ENCODE data around the gene SORBS1.

SORBS1 gene

DNA sequence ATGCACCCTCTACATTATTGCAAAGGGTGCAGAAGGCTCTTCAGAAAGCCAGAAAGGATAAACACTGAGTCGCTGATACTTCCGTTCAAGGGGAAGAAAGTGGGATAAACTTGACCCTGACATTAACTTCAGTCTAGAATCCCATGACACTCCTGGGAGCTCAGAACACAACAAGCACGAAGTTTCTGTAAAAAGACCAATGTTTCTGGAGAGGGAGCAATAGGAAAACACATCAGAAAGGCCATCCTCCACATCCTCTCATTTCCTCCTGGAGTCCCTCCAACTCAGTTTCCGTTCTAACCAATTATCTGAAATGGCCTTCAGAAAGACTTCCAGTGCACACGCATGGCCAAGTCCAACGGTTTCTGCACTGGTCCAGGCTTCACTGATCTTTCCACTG, 113.5 kb downstream of the SORBS1 start:
- intact Hi-C loops (cut with DNase I; ENCODE audit: low total_unique reads) = no loop called here
- H3K4me3 ChIP-seq = no peak overlapping the region
- DNase-seq = no peak

DNA sequence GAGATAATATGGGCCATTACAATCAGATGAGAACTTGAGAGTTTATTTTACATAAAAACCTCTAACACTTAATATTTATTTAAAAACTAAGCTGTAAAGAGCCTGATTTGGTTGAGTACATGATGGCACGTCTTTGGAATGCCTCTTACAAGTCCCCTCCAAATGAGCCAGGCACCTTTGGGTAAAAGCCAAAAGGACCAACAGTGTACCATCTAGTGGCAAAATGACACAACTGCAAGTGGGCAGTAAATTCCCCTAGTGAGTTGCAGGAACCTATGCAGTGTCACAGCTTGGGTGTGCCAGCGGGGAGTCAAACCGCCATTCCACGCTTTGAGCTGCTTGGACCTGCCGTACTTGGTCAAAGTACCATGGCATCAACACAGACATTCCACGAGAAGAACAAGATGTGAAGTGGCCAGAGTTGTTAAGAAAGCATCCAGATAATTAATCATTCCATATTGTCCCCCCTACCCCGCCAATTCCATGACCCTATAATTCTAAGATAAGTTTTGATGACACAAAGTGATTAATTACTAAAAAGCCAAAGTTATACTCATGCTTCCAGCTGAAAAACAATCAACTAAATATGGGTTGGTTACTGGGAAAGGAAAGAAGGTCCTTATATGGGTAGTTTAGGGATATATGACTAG, 115.2 kb downstream of the SORBS1 start:
- peak; percentile 76 to 89 for DNase-seq
- H3K9me3 ChIP-seq = no peaks in the 10 kb centered on the region
- peaks cover 0 to 1% (median 1%) of the 10 kb centered on the region in 3 donors for H3K36me3 ChIP-seq
- H3K4me1 ChIP-seq = peaks cover 0 to 100% (median 80%) of the 10 kb centered on the region in 4 donors
- peak overlapping the region; percentile 80 to 91 for H3K27ac ChIP-seq
- intact Hi-C loops (cut with DNase I; ENCODE audit: low total_unique reads) = no loop called here
- TF ChIP-seq, protein P1, sequence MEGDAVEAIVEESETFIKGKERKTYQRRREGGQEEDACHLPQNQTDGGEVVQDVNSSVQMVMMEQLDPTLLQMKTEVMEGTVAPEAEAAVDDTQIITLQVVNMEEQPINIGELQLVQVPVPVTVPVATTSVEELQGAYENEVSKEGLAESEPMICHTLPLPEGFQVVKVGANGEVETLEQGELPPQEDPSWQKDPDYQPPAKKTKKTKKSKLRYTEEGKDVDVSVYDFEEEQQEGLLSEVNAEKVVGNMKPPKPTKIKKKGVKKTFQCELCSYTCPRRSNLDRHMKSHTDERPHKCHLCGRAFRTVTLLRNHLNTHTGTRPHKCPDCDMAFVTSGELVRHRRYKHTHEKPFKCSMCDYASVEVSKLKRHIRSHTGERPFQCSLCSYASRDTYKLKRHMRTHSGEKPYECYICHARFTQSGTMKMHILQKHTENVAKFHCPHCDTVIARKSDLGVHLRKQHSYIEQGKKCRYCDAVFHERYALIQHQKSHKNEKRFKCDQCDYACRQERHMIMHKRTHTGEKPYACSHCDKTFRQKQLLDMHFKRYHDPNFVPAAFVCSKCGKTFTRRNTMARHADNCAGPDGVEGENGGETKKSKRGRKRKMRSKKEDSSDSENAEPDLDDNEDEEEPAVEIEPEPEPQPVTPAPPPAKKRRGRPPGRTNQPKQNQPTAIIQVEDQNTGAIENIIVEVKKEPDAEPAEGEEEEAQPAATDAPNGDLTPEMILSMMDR (IDR thresholded peaks at IDR 0.05) = peak; percentile 82 to 91
- peak overlapping the region in 1 of 2 donors; percentile 29 for H3K4me3 ChIP-seq
- no peaks in the 10 kb centered on the region for H3K27me3 ChIP-seq

More for the DNA sequence above, 113.5 kb downstream of the SORBS1 start:
- H3K4me1 ChIP-seq = peaks cover 0 to 100% (median 83%) of the 10 kb centered on the region in 4 donors
- no peaks in the 10 kb centered on the region for H3K9me3 ChIP-seq
- peak overlapping the region; percentile 80 to 91 for H3K27ac ChIP-seq
- H3K27me3 ChIP-seq = no peaks in the 10 kb centered on the region
- TF ChIP-seq, protein P1 (IDR thresholded peaks at IDR 0.05) = no peak
- no peaks in the 10 kb centered on the region for H3K36me3 ChIP-seq

DNA sequence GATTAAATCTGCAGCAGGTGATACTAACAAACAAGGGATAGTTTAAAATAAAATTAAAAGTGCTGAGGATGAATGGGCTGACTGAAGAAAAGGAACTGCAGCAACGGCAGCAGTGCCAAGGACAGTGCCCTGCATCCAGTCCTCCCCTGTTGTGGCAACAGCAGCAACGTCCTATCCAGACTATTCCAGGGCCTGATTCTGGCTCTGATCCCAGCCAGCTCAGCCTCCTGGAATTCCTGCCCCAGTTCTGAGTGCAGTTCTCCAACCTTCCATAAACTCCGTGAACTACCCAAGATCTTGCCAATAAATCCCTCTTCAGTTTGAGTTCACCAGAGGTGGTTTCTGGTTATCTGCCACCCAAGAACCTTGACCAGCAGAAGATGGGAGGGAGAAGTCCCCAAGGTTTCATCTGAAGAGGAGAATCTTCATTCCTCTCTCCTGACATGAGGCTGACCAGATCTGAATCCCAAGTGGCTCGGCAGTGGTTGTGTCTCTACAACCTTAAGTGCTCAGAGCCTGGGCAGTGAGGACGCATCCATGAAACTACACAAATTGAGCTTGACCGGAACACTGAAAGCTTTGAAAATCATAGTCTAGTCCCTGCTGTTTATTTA, 115.8 kb downstream of the SORBS1 start:
- Histone ChIP-seq H3K4me1 (peaks cover 0 to 100% (median 81%) of the 10 kb centered on the region in 4 donors), H3K27ac (peak overlapping the region; percentile 80 to 91), H3K9me3 (no peaks in the 10 kb centered on the region), H3K27me3 (no peaks in the 10 kb centered on the region), H3K4me3 (peak overlapping the region in 1 of 2 donors; percentile 29), H3K36me3 (peaks cover 0 to 8% (median 7%) of the 10 kb centered on the region in 3 donors)
- TF ChIP-seq, protein P1 (IDR thresholded peaks at IDR 0.05) = no peak
- DNase-seq = peak; percentile 89 to 95
- intact Hi-C loops (cut with DNase I; ENCODE audit: low total_unique reads) = no loop called here

DNA sequence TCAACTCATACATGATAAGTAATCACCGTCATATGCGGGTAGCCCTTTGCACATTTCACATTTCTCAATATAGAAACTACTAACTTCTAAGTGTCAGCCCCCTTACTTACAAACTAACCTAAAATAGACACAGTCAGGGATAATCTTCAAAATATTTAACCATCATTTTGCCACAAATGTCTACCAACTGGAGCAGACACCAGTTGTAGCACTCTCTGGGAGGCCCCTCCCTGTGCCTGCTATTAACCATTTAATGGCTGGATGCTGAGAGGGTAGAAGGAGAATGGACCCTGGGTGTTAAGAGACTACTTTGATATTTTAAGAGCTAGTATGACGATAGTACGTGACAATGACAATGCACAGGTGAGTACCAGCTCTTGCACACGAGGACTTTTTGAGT, 116.4 kb downstream of the SORBS1 start:
- Histone ChIP-seq H3K4me3 (peak overlapping the region in 1 of 2 donors; percentile 29), H3K9me3 (no peaks in the 10 kb centered on the region), H3K27ac (peak overlapping the region; percentile 80 to 91), H3K4me1 (peaks cover 0 to 100% (median 80%) of the 10 kb centered on the region in 4 donors), H3K36me3 (peaks cover 0 to 13% (median 13%) of the 10 kb centered on the region in 3 donors), H3K27me3 (no peaks in the 10 kb centered on the region)
- intact Hi-C loops (cut with DNase I; ENCODE audit: low total_unique reads) = no loop called here
- DNase-seq = no peak
- TF ChIP-seq, protein P1 (IDR thresholded peaks at IDR 0.05) = no peak

DNA sequence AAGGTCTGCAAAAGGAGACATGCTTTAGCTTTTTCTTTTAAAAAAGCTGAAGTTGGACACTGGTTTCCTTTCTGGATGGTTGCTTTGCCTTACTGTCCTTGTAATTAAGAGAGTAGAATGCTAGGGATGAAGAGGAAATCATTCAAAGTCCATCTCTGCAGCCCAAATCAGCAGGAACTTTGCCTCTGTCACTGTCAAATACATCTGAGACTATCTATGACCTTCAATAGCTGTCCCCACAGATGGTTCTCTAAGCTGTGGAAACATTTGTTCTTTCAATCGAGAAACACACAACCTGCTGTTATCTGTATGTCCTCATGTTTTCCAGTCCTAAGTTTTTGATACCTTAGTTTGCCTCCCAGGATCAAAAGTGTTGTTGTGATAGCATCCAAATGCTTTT, 117.5 kb downstream of the SORBS1 start:
- intact Hi-C loops (cut with DNase I; ENCODE audit: low total_unique reads) = no loop called here
- Histone ChIP-seq H3K36me3 (peaks cover 10 to 23% (median 18%) of the 10 kb centered on the region in 3 donors), H3K4me1 (peaks cover 0 to 100% (median 83%) of the 10 kb centered on the region in 4 donors), H3K9me3 (no peaks in the 10 kb centered on the region), H3K27ac (peak overlapping the region; percentile 80 to 91), H3K4me3 (no peak overlapping the region), H3K27me3 (no peaks in the 10 kb centered on the region)
- TF ChIP-seq, protein P1 (IDR thresholded peaks at IDR 0.05) = no peak
- no peak for DNase-seq
